GM23338 (cell line): Measurements from ENCODE around the gene MND1. TPM values are rescaled to one million over a fixed set of nuclear protein-coding genes. Genes with fewer than 3 reads are reported as not detected.

Experiments
- ATAC-seq: fragments of 200-7000 bp; cut with Tn5 transposase; 3 replicates; pipeline ENCODE4 v1.9.1; 2020
- DNase-seq: peaks from one replicate; pipeline ENCODE4 v3.0.0-alpha.2; 2015; ENCODE audit warnings: low spot score
- H2AFZ ChIP-seq: fragments of 200-600 bp; sonication (generic); 2 replicates; pipeline ENCODE4 v1.8.0; 2016; ENCODE audit warnings: antibody characterized with exemption, mild to moderate bottlenecking, moderate library complexity
- H3F3A ChIP-seq: fragments of 200-600 bp; sonication (generic); replicated peaks from 2 replicates; pipeline ENCODE4 v1.8.0; 2017; ENCODE audit warnings: antibody characterized with exemption, mixed run types, low read depth
- H3K27ac ChIP-seq: fragments of 200-600 bp; sonication (generic); 2 replicates; pipeline ENCODE4 v1.6.1; 2016; ENCODE audit warnings: low read depth
- H3K27me3 ChIP-seq: fragments of 200-600 bp; sonication (generic); 2 replicates; pipeline ENCODE4 v1.8.0; 2016; ENCODE audit warnings: mild to moderate bottlenecking, mixed run types, moderate library complexity; ENCODE audit not compliant: insufficient read depth
- H3K36me3 ChIP-seq: fragments of 200-600 bp; sonication (generic); 2 replicates; pipeline ENCODE4 v1.8.0; 2016; ENCODE audit warnings: mild to moderate bottlenecking; ENCODE audit not compliant: insufficient read depth
- H3K4me1 ChIP-seq: fragments of 200-600 bp; sonication (generic); 2 replicates; pipeline ENCODE4 v1.8.0; 2016; ENCODE audit warnings: mild to moderate bottlenecking, moderate library complexity; ENCODE audit not compliant: insufficient read depth
- H3K4me2 ChIP-seq: fragments of 200-600 bp; sonication (generic); 2 replicates; pipeline ENCODE4 v1.7.1; 2017; ENCODE audit warnings: mixed run types
- H3K4me3 ChIP-seq: fragments of 200-600 bp; sonication (generic); 2 replicates; pipeline ENCODE4 v1.6.1; 2016; ENCODE audit warnings: mixed run types
- H3K79me2 ChIP-seq: fragments of 200-600 bp; sonication (generic); replicated peaks from 2 replicates; pipeline ENCODE4 v1.8.0; 2017; ENCODE audit warnings: mild to moderate bottlenecking; ENCODE audit not compliant: insufficient read depth
- H3K9me2 ChIP-seq: fragments of 200-600 bp; sonication (generic); 2 replicates; pipeline ENCODE4 v1.8.0; 2017; ENCODE audit not compliant: insufficient read depth
- H4K20me1 ChIP-seq: fragments of 200-600 bp; sonication (generic); replicated peaks from 2 replicates; pipeline ENCODE4 v1.8.0; 2017; ENCODE audit warnings: mild to moderate bottlenecking; ENCODE audit not compliant: insufficient read depth
- H3K27ac Mint-ChIP-seq: 2 replicates; pipeline ENCODE4 v1.8.0; 2020; ENCODE audit warnings: inconsistent platforms, mild to moderate bottlenecking, moderate library complexity, mixed read lengths
- H3K27me3 Mint-ChIP-seq: 3 replicates; pipeline ENCODE4 v1.8.0; 2022; ENCODE audit warnings: low read depth, mild to moderate bottlenecking, moderate library complexity, mixed read lengths, inconsistent platforms; ENCODE audit not compliant: insufficient read depth, poor library complexity
- H3K36me3 Mint-ChIP-seq: 3 replicates; pipeline ENCODE4 v1.8.0; 2021; ENCODE audit warnings: low read depth, mild to moderate bottlenecking, inconsistent platforms, moderate library complexity, mixed read lengths
- H3K4me1 Mint-ChIP-seq: 3 replicates; pipeline ENCODE4 v1.8.0; 2020; ENCODE audit warnings: mild to moderate bottlenecking, inconsistent platforms, mixed read lengths
- H3K4me3 Mint-ChIP-seq: 3 replicates; pipeline ENCODE4 v1.8.0; 2021; ENCODE audit warnings: moderate library complexity, mild to moderate bottlenecking, inconsistent platforms, mixed read lengths
- H3K9me3 Mint-ChIP-seq: 3 replicates; pipeline ENCODE4 v1.8.0; 2020; ENCODE audit warnings: moderate library complexity, mild to moderate bottlenecking, inconsistent platforms, mixed read lengths
- CREB1 ChIP-seq: fragments of 250-450 bp; sonication (Bioruptor Pico); IDR thresholded peaks from 2 replicates; pipeline ENCODE4 v1.5.0; 2020; ENCODE audit warnings: low read depth, mild to moderate bottlenecking, moderate library complexity
- EZH2 ChIP-seq: fragments of 200-600 bp; sonication (generic); IDR thresholded peaks from one replicate; pipeline ENCODE4 v1.8.0; 2017; ENCODE audit warnings: antibody characterized with exemption, mild to moderate bottlenecking, low read depth; ENCODE audit not compliant: unreplicated experiment
- EZH2phosphoT487 ChIP-seq: fragments of 200-600 bp; sonication (generic); IDR thresholded peaks from one replicate; pipeline ENCODE4 v1.8.1; 2018; ENCODE audit warnings: antibody characterized with exemption; ENCODE audit not compliant: unreplicated experiment
- JUNB ChIP-seq: IDR thresholded peaks from one replicate; pipeline ENCODE4 v1.6.1; 2016; ENCODE audit warnings: antibody characterized with exemption; ENCODE audit not compliant: unreplicated experiment
- POLR2AphosphoS5 ChIP-seq: IDR thresholded peaks from 2 replicates; pipeline ENCODE4 v1.6.1; 2016; ENCODE audit warnings: antibody characterized with exemption, low read depth
- ZNF114 ChIP-seq: fragments of 250-450 bp; sonication (Bioruptor Pico); IDR thresholded peaks from 2 replicates; pipeline ENCODE4 v1.5.0; 2020; ENCODE audit warnings: mild to moderate bottlenecking, moderate library complexity
- ZNF331 ChIP-seq: fragments of 250-450 bp; sonication (Bioruptor Pico); IDR thresholded peaks from 2 replicates; pipeline ENCODE4 v1.5.0; 2020; ENCODE audit warnings: low read depth, mild to moderate bottlenecking, moderate library complexity
- polyA plus RNA-seq: library from polyadenylated mRNA; unstranded; fragments of >200 nt; fragmentation: Nextera tagmentation; extraction: Ambion mirVana; gene quantifications from 2 replicates; pipeline ENCODE4 v1.2.1, GENCODE V29; 2016
- total RNA-seq: library from RNA; depleted of rRNA; stranded (reverse); fragments of >200 nt; shearing (Covaris generic); gene quantifications from 2 replicates; pipeline ENCODE4 v1.2.3, GENCODE V29; 2014
- TF ChIP-seq, protein P1 (sequence below): IDR thresholded peaks from one replicate; pipeline ENCODE4 v1.6.1; 2018; ENCODE audit warnings: antibody characterized with exemption; ENCODE audit not compliant: unreplicated experiment

The MND1 gene
- total and polyA plus RNA-seq, 2 experiments from 2014 or later: 22.5 to 63.5 TPM

DNA sequence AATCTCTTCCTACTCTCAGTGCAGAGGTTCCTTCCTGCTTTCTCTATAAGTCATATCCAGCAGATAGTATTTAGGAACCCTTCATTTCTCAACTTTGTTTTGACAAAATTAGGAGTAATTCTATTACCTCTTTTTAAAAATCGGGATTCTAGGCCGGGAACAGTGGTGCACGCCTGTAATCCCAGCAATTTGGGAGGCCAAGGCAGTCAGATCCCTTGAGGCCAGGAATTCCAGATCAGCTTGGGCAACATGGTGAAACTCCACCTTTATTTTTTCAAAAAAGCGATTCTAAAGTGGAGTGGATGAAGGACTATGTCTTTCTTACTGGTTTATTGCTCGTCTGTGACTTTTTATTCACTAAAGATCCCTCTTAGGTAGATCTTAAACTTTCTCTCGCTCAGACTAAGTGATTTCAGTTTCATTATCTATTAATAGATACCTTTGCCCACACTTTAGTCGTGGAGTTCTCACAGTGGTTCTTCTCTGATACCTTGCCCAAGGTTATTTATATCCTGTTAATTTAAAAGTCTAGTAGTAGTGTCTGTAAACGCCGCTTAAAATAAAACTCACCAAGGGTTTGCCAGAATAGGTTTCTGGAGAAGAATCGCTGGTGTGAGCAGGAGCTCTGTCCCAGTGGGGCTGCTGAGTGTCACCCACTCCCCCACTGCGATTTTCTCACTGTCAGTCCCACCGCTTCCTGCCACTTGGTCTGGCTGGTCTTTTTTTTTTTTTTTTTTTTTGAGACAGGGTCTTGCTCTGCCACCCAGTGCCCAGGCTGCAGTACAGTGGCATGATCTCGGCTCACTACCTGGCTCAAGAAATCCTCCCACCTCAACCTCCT is 94.6 kb downstream of the MND1 start:
- no peaks in the 10 kb centered on the region for H3K9me2 ChIP-seq
- no peaks in the 10 kb centered on the region for H3K27me3 ChIP-seq
- ATAC-seq: no peak
- Mint-ChIP-seq H3K36me3 (no peaks in the 10 kb centered on the region), H3K27ac (no peak overlapping the region), H3K4me3 (no peak overlapping the region), H3K9me3 (no peaks in the 10 kb centered on the region), H3K27me3 (peaks cover 6% of the 10 kb centered on the region), H3K4me1 (peaks cover 3% of the 10 kb centered on the region; the same call in 1 of the 3 replicates)
- TF ChIP-seq POLR2AphosphoS5 (no peak), EZH2 (no peak), ZNF114 (no peak), EZH2phosphoT487 (no peak), ZNF331 (no peak)
- no peaks in the 10 kb centered on the region for H4K20me1 ChIP-seq
- no peak for DNase-seq
- no peaks in the 10 kb centered on the region for H3K79me2 ChIP-seq
- H3K4me3 ChIP-seq: no peak overlapping the region
- H3K4me2 ChIP-seq: no peak overlapping the region
- no peak overlapping the region for H2AFZ ChIP-seq
- no peaks in the 10 kb centered on the region for H3K4me1 ChIP-seq
- H3K36me3 ChIP-seq: no peaks in the 10 kb centered on the region
- no peaks in the 10 kb centered on the region for H3F3A ChIP-seq
- no peak overlapping the region for H3K27ac ChIP-seq

DNA sequence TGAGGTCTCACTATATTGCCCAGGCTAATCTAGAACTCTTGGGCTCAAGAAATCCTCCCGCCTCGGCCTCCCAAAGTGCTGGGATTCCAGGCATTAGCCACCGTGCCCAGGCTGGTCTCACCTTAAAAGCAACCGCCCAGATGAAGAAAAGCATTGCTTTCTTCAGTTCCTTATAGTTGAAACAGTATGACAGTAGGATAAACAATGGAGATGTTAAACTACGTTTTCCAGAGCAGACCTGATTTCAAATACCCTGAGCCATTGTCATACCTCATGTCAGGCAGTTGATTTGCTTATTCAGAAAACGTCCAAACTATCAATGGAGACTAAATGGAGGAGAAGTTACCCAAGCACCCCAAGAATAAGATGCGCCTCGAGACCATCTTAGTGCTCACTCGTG is 95.3 kb downstream of the MND1 start:
- Histone ChIP-seq H4K20me1 (no peaks in the 10 kb centered on the region), H3K27me3 (no peaks in the 10 kb centered on the region), H3K4me3 (no peak overlapping the region), H3K4me1 (no peaks in the 10 kb centered on the region), H3K27ac (no peak overlapping the region), H3K9me2 (no peaks in the 10 kb centered on the region), H2AFZ (no peak overlapping the region), H3K36me3 (no peaks in the 10 kb centered on the region), H3K4me2 (no peak overlapping the region), H3K79me2 (no peaks in the 10 kb centered on the region), H3F3A (no peaks in the 10 kb centered on the region)
- Mint-ChIP-seq H3K4me1 (peaks cover 3% of the 10 kb centered on the region; the same call in 1 of the 3 replicates), H3K9me3 (no peaks in the 10 kb centered on the region), H3K27me3 (peaks cover 6% of the 10 kb centered on the region), H3K4me3 (no peak overlapping the region), H3K36me3 (no peaks in the 10 kb centered on the region), H3K27ac (no peak overlapping the region)
- ATAC-seq (no peak), DNase-seq (no peak)
- TF ChIP-seq, protein P1, sequence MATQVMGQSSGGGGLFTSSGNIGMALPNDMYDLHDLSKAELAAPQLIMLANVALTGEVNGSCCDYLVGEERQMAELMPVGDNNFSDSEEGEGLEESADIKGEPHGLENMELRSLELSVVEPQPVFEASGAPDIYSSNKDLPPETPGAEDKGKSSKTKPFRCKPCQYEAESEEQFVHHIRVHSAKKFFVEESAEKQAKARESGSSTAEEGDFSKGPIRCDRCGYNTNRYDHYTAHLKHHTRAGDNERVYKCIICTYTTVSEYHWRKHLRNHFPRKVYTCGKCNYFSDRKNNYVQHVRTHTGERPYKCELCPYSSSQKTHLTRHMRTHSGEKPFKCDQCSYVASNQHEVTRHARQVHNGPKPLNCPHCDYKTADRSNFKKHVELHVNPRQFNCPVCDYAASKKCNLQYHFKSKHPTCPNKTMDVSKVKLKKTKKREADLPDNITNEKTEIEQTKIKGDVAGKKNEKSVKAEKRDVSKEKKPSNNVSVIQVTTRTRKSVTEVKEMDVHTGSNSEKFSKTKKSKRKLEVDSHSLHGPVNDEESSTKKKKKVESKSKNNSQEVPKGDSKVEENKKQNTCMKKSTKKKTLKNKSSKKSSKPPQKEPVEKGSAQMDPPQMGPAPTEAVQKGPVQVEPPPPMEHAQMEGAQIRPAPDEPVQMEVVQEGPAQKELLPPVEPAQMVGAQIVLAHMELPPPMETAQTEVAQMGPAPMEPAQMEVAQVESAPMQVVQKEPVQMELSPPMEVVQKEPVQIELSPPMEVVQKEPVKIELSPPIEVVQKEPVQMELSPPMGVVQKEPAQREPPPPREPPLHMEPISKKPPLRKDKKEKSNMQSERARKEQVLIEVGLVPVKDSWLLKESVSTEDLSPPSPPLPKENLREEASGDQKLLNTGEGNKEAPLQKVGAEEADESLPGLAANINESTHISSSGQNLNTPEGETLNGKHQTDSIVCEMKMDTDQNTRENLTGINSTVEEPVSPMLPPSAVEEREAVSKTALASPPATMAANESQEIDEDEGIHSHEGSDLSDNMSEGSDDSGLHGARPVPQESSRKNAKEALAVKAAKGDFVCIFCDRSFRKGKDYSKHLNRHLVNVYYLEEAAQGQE: no peak
- TF ChIP-seq JUNB (no peak), POLR2AphosphoS5 (no peak), EZH2phosphoT487 (no peak), CREB1 (CRISPR knock-in tag) (no peak), ZNF331 (no peak)
